NCI-H69 (cell line): ENCODE measurements around the gene NAPB.

Experiments
- DNase-seq: peaks from one replicate; lab custom pipeline; 2025; lab: John Stamatoyannopoulos, UW

NAPB gene

DNA sequence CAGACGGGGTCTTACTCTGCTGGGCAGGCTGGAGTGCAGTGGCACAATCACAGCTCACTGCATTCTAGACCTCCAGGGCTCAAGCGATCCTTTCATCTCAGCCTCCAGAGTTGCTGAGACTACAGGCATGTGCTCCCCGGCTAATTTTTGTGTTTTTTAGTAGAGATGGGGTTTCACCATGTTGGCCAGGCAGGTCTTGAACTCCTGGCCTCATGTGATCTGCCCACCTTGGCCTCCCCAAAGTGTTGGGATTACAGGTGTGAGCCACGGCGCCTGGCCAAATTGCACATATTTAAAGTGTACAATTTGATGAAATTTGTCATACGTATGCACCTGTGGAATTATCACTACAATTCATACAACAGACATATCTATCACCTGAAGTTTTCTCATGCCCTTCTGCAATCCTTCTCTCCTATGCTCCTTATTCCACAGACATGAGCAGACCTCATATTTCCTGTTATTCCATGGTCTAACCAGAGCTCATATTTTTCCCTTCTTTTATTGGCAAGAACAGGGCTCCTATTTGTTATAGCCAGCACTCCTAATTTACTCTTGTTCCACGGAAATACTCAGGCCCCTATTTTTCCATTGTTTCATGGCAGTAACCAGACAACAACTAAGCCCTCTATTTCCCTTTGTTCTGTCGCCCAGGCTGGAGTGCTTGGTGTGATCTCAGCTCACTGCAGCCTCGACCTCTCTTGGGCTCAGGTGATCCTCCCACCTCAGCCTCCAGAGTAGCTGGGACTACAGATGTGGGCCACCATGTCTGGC, 16.0 kb upstream of the NAPB start:
- DNase-seq = no peak

DNA sequence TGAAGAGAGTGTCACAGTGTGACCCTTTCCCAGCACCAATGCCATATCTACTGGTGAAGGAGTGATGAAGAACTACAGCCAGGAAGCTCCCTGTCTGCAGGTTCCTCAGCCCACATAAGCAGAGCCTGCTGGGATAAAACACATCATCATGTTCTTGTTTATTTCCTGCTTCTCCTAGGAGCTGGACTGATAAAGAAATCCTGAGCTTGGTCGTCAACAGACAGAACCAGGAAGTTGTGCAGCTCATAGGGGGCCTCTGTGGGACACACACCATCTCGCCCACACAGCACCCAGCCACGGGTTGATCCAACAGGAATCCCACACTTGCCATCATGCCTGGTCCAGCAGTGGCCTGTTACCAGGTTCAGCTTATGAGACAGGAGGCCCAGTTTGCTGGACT, 15.4 kb upstream of the NAPB start:
- no peak for DNase-seq

- peak; percentile 85 for DNase-seq
Observed at GRCh38 chr20:23435626-23436539, 14.6 kb upstream of the NAPB start.

- DNase-seq = no peak
Observed at GRCh38 chr20:23434521-23435313, 13.4 kb upstream of the NAPB start.

DNA sequence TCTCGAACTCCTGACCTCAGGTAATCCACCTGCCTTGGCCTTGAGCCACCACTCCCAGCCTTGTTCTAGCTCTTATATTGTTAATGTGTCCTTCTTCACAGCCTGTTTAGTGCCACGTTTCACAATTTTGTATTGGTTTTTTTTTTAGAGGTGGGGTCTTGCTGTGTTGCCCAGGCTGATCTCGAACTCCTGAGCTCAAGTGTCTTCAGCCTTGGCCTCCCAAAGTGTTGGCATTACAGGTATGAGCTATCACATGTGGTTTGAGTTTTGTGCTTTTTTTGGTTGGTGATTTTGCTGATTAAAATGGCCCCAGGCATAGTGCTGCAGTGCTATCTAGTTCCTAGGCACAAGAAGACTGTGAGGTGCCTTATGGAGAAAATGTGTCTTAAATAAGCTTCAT, 12.3 kb upstream of the NAPB start:
- no peak for DNase-seq

DNA sequence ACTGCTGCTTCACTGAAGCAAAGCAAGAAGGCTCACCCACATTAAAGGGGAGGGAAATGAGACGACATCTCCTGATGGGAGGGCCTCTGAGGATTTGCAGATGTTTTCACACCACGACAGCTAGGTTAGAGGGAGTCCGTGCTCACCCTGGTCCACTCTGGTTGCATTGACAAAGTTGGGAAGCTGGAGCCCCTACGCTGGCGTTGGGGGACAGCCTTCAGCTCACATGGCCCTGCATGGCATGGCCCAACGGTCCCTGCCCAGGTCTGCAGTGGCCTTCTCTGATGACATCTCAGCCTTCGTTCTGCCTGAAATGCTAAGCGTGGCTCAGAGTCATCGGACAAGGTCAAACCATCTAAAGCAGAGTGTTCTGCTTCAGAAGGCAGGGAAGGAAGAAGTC, 3.8 kb upstream of the NAPB start:
- DNase-seq = no peak

DNA sequence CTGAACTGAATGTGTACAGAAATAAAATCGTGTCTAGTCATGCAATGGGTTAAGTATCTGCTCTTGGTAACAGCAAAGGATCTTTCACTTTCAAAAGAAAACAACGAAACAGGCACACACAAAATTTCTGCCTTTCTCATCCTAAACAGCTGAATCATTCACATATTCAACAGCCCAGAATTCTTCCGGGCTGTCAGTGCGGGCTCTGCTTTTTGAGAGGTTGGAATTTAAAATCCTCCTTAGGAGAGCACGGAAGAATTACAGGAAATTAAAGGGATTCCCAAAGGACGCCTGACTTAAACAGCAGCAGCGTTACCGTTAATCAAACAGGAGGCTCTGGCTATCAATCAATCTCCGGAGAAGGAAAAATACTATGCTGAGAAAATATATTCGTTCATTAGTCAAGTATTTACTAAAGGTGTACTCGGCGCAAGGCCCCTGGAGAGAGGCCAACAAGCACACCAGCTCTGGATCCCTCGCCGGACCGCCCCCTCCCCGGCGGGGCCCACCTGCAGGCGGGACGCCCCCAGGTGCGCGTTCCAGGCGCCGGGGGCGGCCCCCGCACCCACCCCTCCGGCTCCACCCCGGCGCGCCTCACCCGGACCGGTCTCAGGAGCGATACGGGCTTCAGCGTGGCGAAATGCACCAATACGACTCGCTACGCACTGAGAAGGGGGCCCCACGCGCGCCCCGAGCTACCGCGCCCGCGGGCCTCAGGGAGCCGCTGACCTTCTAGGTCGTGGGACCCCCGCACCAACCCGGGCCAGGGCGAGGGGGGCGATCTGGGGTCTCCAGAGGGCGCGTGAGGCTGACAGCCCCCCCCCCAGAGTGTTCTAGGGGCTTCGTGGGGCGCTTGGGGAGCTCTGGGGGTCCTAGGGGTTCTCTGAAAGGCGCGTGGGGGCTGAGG, 1.0 kb downstream of the NAPB start:
- DNase-seq = peak; percentile 72

GRCh38 chr20:23419657-23419994, 1.7 kb downstream of the NAPB start:
- DNase-seq = no peak

DNA sequence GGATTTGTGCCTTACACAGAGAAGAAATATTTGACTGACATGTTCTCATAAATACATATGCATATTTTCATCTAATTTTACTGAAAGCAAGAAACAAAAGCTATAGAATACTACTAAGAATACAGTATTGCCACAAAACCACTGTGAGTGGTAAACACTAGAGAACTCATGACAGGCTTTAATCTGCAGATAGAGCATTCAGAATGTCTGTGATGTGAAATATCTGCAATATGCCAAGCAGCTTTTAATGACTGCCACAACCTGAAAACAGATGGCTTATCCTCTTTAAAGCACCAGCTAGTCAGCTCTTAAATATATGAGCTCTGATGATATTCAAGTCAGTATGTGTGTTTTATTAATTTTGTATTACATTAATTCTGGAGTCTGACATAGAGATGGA, 3.4 kb downstream of the NAPB start:
- DNase-seq = no peak

- DNase-seq = no peak
Observed at GRCh38 chr20:23415959-23416583, 5.2 kb downstream of the NAPB start.

DNA sequence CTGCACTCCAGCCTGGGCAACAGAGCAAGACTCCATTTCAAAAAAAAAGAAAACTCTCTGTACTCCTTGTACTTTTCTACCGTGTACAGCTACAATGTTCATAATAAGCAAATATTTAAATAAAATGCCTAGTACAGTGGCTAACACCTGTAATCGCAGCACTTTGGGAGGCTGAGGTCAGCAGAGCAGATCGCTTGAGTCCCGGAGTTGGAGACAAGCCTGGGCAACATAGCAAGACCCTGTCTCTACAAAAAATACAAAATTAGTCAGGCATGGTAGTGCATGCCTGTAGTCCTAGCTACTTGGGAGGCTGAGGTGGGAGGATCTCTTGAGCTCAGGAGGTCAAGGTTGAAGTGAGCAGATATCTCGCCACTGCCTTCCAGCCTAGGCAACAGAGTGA, 5.7 kb downstream of the NAPB start:
- DNase-seq = no peak

GRCh38 chr20:23414526-23415188, 6.6 kb downstream of the NAPB start:
- DNase-seq = no peak

DNA sequence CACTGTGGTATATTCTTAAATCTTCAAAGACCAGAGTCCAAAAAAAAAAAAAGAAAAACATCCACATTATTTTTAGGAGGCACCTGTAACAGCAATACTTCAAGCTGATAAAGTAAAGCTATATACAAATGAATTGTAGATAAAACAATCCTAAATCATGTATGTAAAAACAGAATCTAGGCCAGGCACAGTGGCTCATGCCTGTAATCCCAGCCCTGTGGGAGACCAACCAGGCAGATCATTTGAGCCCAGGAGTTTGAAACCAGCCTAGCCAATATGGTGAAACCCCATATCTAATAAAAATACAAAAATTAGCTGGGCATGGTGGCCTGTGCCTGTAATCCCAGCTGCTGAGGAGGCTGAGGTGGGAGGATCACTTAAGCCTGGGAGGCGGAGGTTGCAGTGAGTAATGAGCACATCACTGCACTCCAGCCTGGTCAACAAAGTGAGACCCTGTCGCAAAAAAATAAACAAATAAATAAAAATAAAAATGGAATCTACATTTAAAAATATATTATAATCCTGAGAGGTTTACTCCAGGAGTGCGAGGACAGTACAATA, 7.3 kb downstream of the NAPB start:
- no peak for DNase-seq

GRCh38 chr20:23412026-23412425, 9.3 kb downstream of the NAPB start:
- DNase-seq = no peak

DNA sequence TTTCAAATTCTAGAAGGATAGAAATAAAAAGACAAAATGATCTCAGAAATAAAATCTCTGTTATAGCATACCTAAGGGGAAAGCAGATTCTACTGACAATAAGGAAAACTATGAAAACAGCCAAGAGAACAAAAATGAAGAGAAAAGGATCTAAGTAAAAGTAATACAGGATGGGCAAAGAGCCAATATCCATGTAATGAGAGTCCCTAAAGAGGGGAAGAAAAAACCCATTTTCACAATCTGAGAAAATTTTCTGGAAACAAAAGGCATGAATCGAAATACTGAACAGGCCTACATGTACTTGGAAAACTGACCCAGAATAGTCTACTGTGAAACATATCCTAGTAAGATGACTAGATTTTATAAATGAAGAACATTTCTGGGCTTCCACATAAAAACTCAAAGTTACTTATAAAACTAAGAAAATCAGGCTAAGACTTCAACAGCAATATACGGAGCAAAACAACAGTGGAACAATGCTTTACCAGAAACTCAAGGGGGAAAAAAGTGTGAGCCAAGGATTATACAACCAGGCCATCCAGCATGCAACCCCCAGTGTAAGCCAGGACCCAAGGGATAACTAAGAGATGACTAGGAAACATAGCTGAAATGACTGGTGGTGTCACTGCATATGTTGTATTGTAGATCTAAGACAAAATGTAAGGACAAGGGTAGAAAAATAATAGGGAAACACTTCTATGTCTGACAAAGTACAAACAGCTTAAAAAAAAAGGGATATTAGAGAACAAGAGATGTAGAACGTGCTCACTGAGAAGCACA, 10.2 kb downstream of the NAPB start:
- no peak for DNase-seq

- DNase-seq = no peak
Observed at GRCh38 chr20:23409800-23410199, 11.5 kb downstream of the NAPB start.

DNA sequence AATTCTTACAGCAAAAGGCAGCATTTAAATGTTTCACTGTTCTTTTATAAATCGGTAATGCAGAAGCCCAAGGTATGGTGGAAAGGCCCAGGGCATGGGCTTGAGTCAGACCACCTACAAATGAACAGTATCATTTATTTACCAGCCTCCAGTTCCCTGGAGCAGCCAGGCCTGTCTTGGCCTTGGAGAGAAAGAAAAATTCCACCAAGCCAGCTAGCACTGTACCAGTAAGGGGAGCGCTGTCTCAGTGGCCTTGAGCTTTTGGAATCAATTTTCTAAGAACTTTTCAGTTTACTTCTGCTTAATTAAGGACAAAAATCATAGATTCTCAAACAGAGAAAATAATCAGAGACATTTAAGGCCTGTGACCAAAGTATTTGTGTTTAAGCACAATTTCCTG, 12.3 kb downstream of the NAPB start:
- DNase-seq = no peak

DNA sequence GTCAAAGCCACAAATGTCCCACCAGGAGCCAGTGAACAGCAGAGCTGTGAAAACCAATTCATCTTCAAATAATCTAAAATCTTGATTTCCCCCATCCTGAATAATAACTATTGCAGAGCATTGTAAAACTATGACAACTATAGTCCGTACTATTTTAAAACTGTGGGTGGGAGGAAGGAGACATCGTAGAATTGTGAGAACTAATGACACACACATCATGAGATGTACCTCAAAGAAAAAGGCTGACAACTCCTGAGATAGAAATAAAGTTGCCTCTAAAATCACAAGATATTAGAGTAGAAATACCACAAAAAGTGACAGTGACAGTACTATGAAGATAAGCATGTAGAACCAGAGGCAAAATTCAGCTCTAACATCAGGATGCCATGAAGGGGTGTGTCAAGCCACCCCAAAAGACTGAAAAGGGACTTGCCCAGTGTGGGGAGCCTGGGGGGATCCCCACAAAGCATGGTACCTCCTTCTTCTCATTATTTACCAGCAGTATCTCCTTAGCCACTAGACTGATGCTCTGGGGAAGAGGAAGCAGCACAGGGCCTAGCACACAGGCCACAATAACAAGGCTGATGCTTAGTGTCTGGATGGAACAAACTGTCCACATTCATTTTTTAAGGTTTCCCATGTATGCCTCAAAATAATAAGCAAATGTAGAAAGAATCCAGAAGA, 13.4 kb downstream of the NAPB start:
- DNase-seq = no peak

DNA sequence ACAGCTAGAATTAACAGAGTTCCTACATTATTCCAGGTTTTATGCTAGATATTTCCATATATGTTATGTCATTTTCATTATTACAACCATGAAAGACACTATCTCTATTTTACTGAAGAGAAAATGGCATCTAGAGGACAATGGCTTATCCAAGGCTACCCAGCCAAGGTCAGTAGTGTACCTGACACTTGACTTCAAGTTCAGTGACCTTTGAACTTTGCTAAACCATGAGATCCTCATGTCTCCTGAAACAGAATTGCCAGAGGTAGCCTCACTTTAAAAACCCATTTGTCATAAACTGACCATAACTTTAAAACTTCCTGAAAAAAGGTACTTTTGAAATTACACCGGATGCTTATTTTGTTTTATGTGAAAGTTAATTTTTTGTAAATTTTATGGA, 14.4 kb downstream of the NAPB start:
- no peak for DNase-seq
